DOHH2 (cell line): ENCODE measurements around the gene H1-8.

Experiments used
- CTCF ChIP-seq: fragments of 200-600 bp; sonication (generic); IDR thresholded peaks from one replicate; pipeline ENCODE4 v1.5.1; 2014; ENCODE audit warnings: antibody characterized with exemption, mild to moderate bottlenecking, low read depth, low read length; ENCODE audit not compliant: poor library complexity, severe bottlenecking
- EZH2phosphoT487 ChIP-seq: fragments of 200-600 bp; sonication (generic); IDR thresholded peaks from 2 replicates; pipeline ENCODE4 v1.6.1; 2017; ENCODE audit warnings: borderline replicate concordance, mild to moderate bottlenecking, antibody characterized with exemption, low read length, moderate library complexity, mixed read lengths

- no peak for TF ChIP-seq CTCF
- TF ChIP-seq EZH2phosphoT487: no peak
Observed at GRCh38 chr3:129531699-129532098, 11.3 kb upstream of the H1-8 start.
